A549 (cell line): ENCODE data around the gene AFF3. TPM values are rescaled to one million over a fixed set of nuclear protein-coding genes. Genes with fewer than 3 reads are reported as not detected.

Experiments used
- ATAC-seq, 2 experiments: fragments of 200-7000 bp in 1 of 2; fragments of >200 bp in 1 of 2; cut with Nextera tagmentation in 1 of 2; cut with Tn5 transposase in 1 of 2; 3 replicates each; pipeline versions ENCODE4 v1.8.0 to v1.9.1; 2018 to 2020; ENCODE audit warnings: mild to moderate bottlenecking in 1 of 2, moderate library complexity in 1 of 2
- CTCF ChIA-PET: fragments of 300-600 bp; sonication (Branson Sonifier 250); formaldehyde crosslinking; extraction: SDS; loops from one replicate; lab custom pipeline; 2021; ENCODE audit warnings: antibody characterized with exemption, inconsistent platforms; lab: Yijun Ruan, JAX
- POLR2A ChIA-PET: fragments of 350-600 bp; formaldehyde crosslinking; extraction: SDS; loops from one replicate; lab custom pipeline; 2021; ENCODE audit warnings: antibody characterized with exemption, inconsistent platforms; lab: Yijun Ruan, JAX
- DNase-seq, 2 experiments: peaks; one replicate each; pipeline versions ENCODE4 v3.0.0 to v3.0.0-alpha.2; 2011 to 2016; ENCODE audit warnings: low read depth in 1 of 2, low spot score in 1 of 2
- FAIRE-seq: peaks from 2 replicates; lab custom pipeline; 2011; peaks lifted over from hg19 to GRCh38; lab: Jason Lieb, UNC
- H3K27ac ChIP-seq, 2 experiments: fragments of >200 bp; sonication (Bioruptor Twin); formaldehyde crosslinking; 3 replicates each; pipeline ENCODE4 v1.5.1; 2016 to 2017
- H3K4me1 ChIP-seq: fragments of >200 bp; sonication (Bioruptor Twin); formaldehyde crosslinking; 3 replicates; pipeline ENCODE4 v1.6.1; 2016
- H3K4me2 ChIP-seq: fragments of >200 bp; sonication (Bioruptor Twin); formaldehyde crosslinking; 3 replicates; pipeline ENCODE4 v1.6.1; 2016
- H3K4me3 ChIP-seq: fragments of >200 bp; sonication (Bioruptor Twin); formaldehyde crosslinking; 3 replicates; pipeline ENCODE4 v1.5.1; 2016
- H3K9me3 ChIP-seq: fragments of >200 bp; sonication (Bioruptor Twin); formaldehyde crosslinking; 3 replicates; pipeline ENCODE4 v1.6.1; 2016
- CBX8 ChIP-seq: fragments of 200-600 bp; sonication (generic); IDR thresholded peaks from 2 replicates; pipeline ENCODE4 v1.6.1; 2016
- CHD2 ChIP-seq: fragments of 150-350 bp; IDR thresholded peaks from 2 replicates; pipeline ENCODE4 v1.6.1; 2014; ENCODE audit warnings: low read length; ENCODE audit not compliant: partially characterized antibody
- EHMT2 ChIP-seq: fragments of 200-600 bp; sonication (generic); IDR thresholded peaks from 2 replicates; pipeline ENCODE4 v1.6.1; 2016; ENCODE audit warnings: antibody characterized with exemption, low read depth, mild to moderate bottlenecking, moderate library complexity
- EP300 ChIP-seq, 2 experiments: fragments of >200 bp; sonication (Bioruptor Twin); formaldehyde crosslinking; IDR thresholded peaks; 2 replicates in 1 of 2; 3 replicates in 1 of 2; pipeline ENCODE4 v1.6.1; 2016 to 2017
- FOSB ChIP-seq: fragments of 250-450 bp; sonication (Bioruptor Pico); IDR thresholded peaks from 2 replicates; pipeline ENCODE4 v1.5.0; 2020; ENCODE audit warnings: mild to moderate bottlenecking, moderate library complexity
- FOSL2 ChIP-seq, 2 experiments: fragments of 450-650 bp in 1 of 2; fragments of >200 bp in 1 of 2; sonication (Bioruptor Twin) in 1 of 2; formaldehyde crosslinking; IDR thresholded peaks; 2 replicates each; pipeline versions ENCODE4 v1.5.0 to v1.6.1; 2016 to 2020; ENCODE audit warnings: mild to moderate bottlenecking in 1 of 2, moderate library complexity in 1 of 2
- FOXS1 ChIP-seq: fragments of 250-450 bp; sonication (Bioruptor Pico); IDR thresholded peaks from 2 replicates; pipeline ENCODE4 v1.5.0; 2020; ENCODE audit warnings: mild to moderate bottlenecking, moderate library complexity
- GATA3 ChIP-seq: IDR thresholded peaks from 2 replicates; pipeline ENCODE4 v1.6.1; 2012; ENCODE audit warnings: borderline replicate concordance
- HOXB5 ChIP-seq: fragments of 250-450 bp; sonication (Bioruptor Pico); IDR thresholded peaks from 2 replicates; pipeline ENCODE4 v1.5.0; 2020; ENCODE audit warnings: mild to moderate bottlenecking, moderate library complexity
- KDM1A ChIP-seq: fragments of 200-600 bp; sonication (generic); IDR thresholded peaks from 2 replicates; pipeline ENCODE4 v1.6.1; 2016; ENCODE audit warnings: low read depth, mild to moderate bottlenecking
- KDM5A ChIP-seq: fragments of 200-600 bp; sonication (generic); IDR thresholded peaks from 2 replicates; pipeline ENCODE4 v1.6.1; 2016; ENCODE audit warnings: antibody characterized with exemption, mild to moderate bottlenecking
- MYC ChIP-seq: IDR thresholded peaks from 2 replicates; pipeline ENCODE4 v1.6.1; 2012; ENCODE audit warnings: mild to moderate bottlenecking, inconsistent platforms, low read length, improper control_type of control experiment, borderline replicate concordance
- NFE2L2 ChIP-seq: fragments of 150-350 bp; conservative IDR thresholded peaks from 2 replicates; pipeline ENCODE4 v1.6.1; 2014; ENCODE audit warnings: low read length
- POLR2A ChIP-seq: IDR thresholded peaks from 2 replicates; pipeline ENCODE4 v1.6.1; 2012; ENCODE audit warnings: mild to moderate bottlenecking, low read length
- POLR2AphosphoS2 ChIP-seq: conservative IDR thresholded peaks from 2 replicates; pipeline ENCODE4 v1.6.1; 2012; ENCODE audit warnings: low read length, improper control_type of control experiment, inconsistent platforms
- RFX5 ChIP-seq: fragments of 450-650 bp; IDR thresholded peaks from 2 replicates; pipeline ENCODE4 v1.7.1; 2014; ENCODE audit warnings: antibody characterized with exemption, mild to moderate bottlenecking, moderate library complexity
- RNF2 ChIP-seq: fragments of 200-600 bp; sonication (generic); IDR thresholded peaks from 2 replicates; pipeline ENCODE4 v1.6.1; 2016; ENCODE audit warnings: low read depth, mild to moderate bottlenecking, antibody characterized with exemption, moderate library complexity, borderline replicate concordance
- SMC3 ChIP-seq: fragments of >200 bp; sonication (Bioruptor Twin); formaldehyde crosslinking; IDR thresholded peaks from 3 replicates; pipeline ENCODE4 v1.6.1; 2018; ENCODE audit warnings: inconsistent platforms
- SREBF2 ChIP-seq: fragments of 450-650 bp; IDR thresholded peaks from 2 replicates; pipeline ENCODE4 v1.6.1; 2014; ENCODE audit warnings: mild to moderate bottlenecking, moderate library complexity
- TP53 ChIP-seq: fragments of 250-450 bp; sonication (Bioruptor Pico); IDR thresholded peaks from 2 replicates; pipeline ENCODE4 v1.5.0; 2021; ENCODE audit warnings: mild to moderate bottlenecking, moderate library complexity
- ZC3H11A ChIP-seq: fragments of 450-650 bp; IDR thresholded peaks from 2 replicates; pipeline ENCODE4 v1.6.1; 2014; ENCODE audit warnings: antibody characterized with exemption, mild to moderate bottlenecking
- ZFP36 ChIP-seq: fragments of 450-650 bp; IDR thresholded peaks from 2 replicates; pipeline ENCODE4 v1.6.1; 2014; ENCODE audit warnings: borderline replicate concordance; ENCODE audit not compliant: partially characterized antibody
- ZNF302 ChIP-seq: fragments of 250-450 bp; sonication (Bioruptor Pico); IDR thresholded peaks from 2 replicates; pipeline ENCODE4 v1.9.0; 2021; ENCODE audit warnings: inconsistent platforms, mild to moderate bottlenecking, moderate library complexity
- WGBS: methylation state at CpG from one replicate; pipeline ENCODE4 v1.1.6; 2017; ENCODE audit errors: missing lambda C conversion rate; 5-methylcytosine and 5-hydroxymethylcytosine counted together
- polyA plus RNA-seq, 4 experiments: library from polyadenylated mRNA; depleted of rRNA in 3 of 4; stranded (reverse); fragments of >200 nt; fragmentation: RNase III in 1 of 4; extraction: RNeasy Plus Mini Kit Qiagen cat#74134 plus additional on column Dnase treatment in 1 of 4; gene quantifications; 2 replicates in 3 of 4; 3 replicates in 1 of 4; pipeline ENCODE4 v1.2.3, GENCODE V29; 2011 to 2017
- TF ChIP-seq, protein P1 (sequence below): fragments of >200 bp; sonication (Bioruptor Twin); formaldehyde crosslinking; IDR thresholded peaks from 3 replicates; pipeline ENCODE4 v1.5.1; 2016
- TF ChIP-seq, protein P2 (sequence below): IDR thresholded peaks from 2 replicates; pipeline ENCODE4 v1.6.1; 2012; ENCODE audit warnings: low read depth, borderline replicate concordance
- TF ChIP-seq, protein P3 (sequence below): fragments of 250-450 bp; sonication (Bioruptor Pico); IDR thresholded peaks from 2 replicates; pipeline ENCODE4 v1.5.0; 2021; ENCODE audit warnings: mild to moderate bottlenecking, moderate library complexity, borderline replicate concordance
- TF ChIP-seq, protein P4 (sequence below): IDR thresholded peaks from 2 replicates; pipeline ENCODE4 v1.6.1; 2012

The AFF3 gene
- polyA plus RNA-seq, 2 of the 4 experiments (the other 2 are of a cell fraction) = not detected

DNA sequence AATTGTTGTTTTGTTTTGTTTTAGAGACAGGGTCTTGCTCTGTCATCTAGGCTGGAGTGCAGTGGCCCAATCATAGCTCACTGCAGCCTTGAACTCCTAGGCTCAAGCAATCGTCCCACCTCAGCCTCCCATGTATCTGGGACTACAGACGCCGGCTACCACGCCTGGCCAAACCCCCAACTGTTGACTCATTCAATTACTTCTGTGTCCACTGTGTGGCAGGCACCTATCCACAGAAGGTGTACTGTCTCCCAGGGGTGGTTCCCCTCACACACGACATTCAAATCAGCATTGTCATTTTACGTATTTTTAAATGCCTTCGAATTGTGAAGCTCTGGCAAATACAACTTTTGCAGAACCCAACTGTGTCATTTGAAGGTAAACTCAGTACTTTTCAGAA, 464.6 kb downstream of the AFF3 start:
- WGBS = 50% methylated on average over 7 of the region's 7 CpGs
- FAIRE-seq (no peak), DNase-seq (no peak), ATAC-seq (no peak)
- no peak for TF ChIP-seq GATA3
- TF ChIP-seq ZC3H11A = no peak
- TF ChIP-seq KDM5A = no peak
- no peak for TF ChIP-seq EHMT2
- no peak for TF ChIP-seq KDM1A
- TF ChIP-seq RFX5 = no peak
- no peak for TF ChIP-seq FOXS1 (CRISPR knock-in tag)
- TF ChIP-seq ZNF302 (CRISPR knock-in tag) = no peak
- no peak for TF ChIP-seq EP300 (IDR thresholded peaks at IDR 0.05)
- TF ChIP-seq, protein P1, sequence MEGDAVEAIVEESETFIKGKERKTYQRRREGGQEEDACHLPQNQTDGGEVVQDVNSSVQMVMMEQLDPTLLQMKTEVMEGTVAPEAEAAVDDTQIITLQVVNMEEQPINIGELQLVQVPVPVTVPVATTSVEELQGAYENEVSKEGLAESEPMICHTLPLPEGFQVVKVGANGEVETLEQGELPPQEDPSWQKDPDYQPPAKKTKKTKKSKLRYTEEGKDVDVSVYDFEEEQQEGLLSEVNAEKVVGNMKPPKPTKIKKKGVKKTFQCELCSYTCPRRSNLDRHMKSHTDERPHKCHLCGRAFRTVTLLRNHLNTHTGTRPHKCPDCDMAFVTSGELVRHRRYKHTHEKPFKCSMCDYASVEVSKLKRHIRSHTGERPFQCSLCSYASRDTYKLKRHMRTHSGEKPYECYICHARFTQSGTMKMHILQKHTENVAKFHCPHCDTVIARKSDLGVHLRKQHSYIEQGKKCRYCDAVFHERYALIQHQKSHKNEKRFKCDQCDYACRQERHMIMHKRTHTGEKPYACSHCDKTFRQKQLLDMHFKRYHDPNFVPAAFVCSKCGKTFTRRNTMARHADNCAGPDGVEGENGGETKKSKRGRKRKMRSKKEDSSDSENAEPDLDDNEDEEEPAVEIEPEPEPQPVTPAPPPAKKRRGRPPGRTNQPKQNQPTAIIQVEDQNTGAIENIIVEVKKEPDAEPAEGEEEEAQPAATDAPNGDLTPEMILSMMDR = no peak
- CTCF ChIA-PET = interaction anchor here (0.6 kb wide), 1 partner anchor 834 kb away, joined by 4 read pairs; no protein-coding TSS in a partner anchor
- Histone ChIP-seq H3K4me2 (no peak overlapping the region), H3K4me1 (no peaks in the 10 kb centered on the region), H3K9me3 (no peaks in the 10 kb centered on the region), H3K4me3 (no peak overlapping the region), H3K27ac (no peak overlapping the region)
- POLR2A ChIA-PET = no interaction called here

DNA sequence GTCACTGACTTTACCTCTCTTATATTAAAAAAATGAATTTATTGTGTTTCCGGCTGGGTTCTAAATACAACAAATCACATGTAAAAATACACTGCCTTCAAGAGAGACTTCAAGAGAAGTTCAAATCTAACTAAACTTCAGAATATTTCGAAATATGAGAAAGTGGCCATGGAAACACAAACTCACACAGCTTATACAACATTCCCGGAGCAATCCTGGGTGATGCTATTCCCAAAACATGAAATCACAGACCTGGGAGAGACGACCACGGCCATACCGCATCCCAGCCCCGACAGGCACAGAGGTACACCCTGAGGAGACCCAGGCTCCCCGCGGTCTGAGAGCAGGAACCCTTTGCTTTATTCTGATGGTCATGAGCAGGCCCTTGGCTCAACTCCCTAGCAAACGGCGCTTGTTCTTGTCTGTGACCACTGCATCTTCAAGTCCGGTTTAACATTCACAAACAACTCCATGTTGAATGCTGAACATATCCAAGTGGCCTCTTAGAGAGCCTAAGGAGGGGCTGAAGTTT, 467.2 kb downstream of the AFF3 start:
- no peak overlapping the region for H3K27ac ChIP-seq
- H3K4me3 ChIP-seq = no peak overlapping the region
- TF ChIP-seq SREBF2 = no peak
- TF ChIP-seq MYC = no peak
- no peak for TF ChIP-seq KDM5A
- no peak for TF ChIP-seq POLR2AphosphoS2
- no peak for TF ChIP-seq HOXB5 (CRISPR knock-in tag)
- TF ChIP-seq POLR2A = no peak
- no peak for TF ChIP-seq RNF2
- no peak for TF ChIP-seq SMC3
- no peak for TF ChIP-seq CHD2
- TF ChIP-seq FOSL2 (IDR thresholded peaks at IDR 0.05) = no peak
- no peak for TF ChIP-seq FOSL2 (CRISPR knock-in tag; IDR thresholded peaks at IDR 0.05)
- TF ChIP-seq FOXS1 (CRISPR knock-in tag) = no peak
- TF ChIP-seq TP53 (CRISPR knock-in tag) = no peak
- no peak for TF ChIP-seq FOSB (CRISPR knock-in tag)
- TF ChIP-seq, protein P2, sequence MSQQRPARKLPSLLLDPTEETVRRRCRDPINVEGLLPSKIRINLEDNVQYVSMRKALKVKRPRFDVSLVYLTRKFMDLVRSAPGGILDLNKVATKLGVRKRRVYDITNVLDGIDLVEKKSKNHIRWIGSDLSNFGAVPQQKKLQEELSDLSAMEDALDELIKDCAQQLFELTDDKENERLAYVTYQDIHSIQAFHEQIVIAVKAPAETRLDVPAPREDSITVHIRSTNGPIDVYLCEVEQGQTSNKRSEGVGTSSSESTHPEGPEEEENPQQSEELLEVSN = no peak
- no peak for TF ChIP-seq NFE2L2
- TF ChIP-seq, protein P3, sequence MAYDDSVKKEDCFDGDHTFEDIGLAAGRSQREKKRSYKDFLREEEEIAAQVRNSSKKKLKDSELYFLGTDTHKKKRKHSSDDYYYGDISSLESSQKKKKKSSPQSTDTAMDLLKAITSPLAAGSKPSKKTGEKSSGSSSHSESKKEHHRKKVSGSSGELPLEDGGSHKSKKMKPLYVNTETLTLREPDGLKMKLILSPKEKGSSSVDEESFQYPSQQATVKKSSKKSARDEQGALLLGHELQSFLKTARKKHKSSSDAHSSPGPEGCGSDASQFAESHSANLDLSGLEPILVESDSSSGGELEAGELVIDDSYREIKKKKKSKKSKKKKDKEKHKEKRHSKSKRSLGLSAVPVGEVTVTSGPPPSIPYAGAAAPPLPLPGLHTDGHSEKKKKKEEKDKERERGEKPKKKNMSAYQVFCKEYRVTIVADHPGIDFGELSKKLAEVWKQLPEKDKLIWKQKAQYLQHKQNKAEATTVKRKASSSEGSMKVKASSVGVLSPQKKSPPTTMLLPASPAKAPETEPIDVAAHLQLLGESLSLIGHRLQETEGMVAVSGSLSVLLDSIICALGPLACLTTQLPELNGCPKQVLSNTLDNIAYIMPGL (CRISPR knock-in tag) = no peak
- TF ChIP-seq CBX8 = no peak
- TF ChIP-seq, protein P4, sequence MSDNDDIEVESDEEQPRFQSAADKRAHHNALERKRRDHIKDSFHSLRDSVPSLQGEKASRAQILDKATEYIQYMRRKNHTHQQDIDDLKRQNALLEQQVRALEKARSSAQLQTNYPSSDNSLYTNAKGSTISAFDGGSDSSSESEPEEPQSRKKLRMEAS = no peak
- no peak for TF ChIP-seq ZFP36
- ATAC-seq (no peak), FAIRE-seq (no peak), DNase-seq (no peak)
- no peak overlapping the region for H3K4me2 ChIP-seq
- no peaks in the 10 kb centered on the region for H3K9me3 ChIP-seq
- ChIA-PET POLR2A (no interaction called here), CTCF (no interaction called here)
- H3K4me1 ChIP-seq = no peaks in the 10 kb centered on the region
- WGBS = 36% methylated on average over 12 of the region's 12 CpGs
